Skeletal muscle cell (primary cell): ENCODE results near the gene DUSP1.

Experiments
- DNase-seq: peaks from one replicate; pipeline ENCODE4 v3.0.0-alpha.2; 2010; ENCODE audit warnings: low read depth
- H3K4me3 ChIP-seq: 2 replicates; pipeline ENCODE4 v1.5.1; 2011; ENCODE audit warnings: low read depth, mild to moderate bottlenecking, control low read depth, low read length, moderate library complexity

Gene DUSP1

GRCh38 chr5:172730981-172731679, 39.9 kb downstream of the DUSP1 start:
- no peak overlapping the region for H3K4me3 ChIP-seq
- DNase-seq: no peak

GRCh38 chr5:172730222-172730621, 40.8 kb downstream of the DUSP1 start:
- DNase-seq: no peak
- H3K4me3 ChIP-seq: no peak overlapping the region

- H3K4me3 ChIP-seq: no peak overlapping the region
- no peak for DNase-seq
Measured at GRCh38 chr5:172729588-172729987, 41.4 kb downstream of the DUSP1 start.

- no peak overlapping the region for H3K4me3 ChIP-seq
- DNase-seq: no peak
Measured at GRCh38 chr5:172728481-172729241, 42.3 kb downstream of the DUSP1 start.

- H3K4me3 ChIP-seq: no peak overlapping the region
- no peak for DNase-seq
Measured at GRCh38 chr5:172727551-172727950, 43.4 kb downstream of the DUSP1 start.

GRCh38 chr5:172726966-172727365, 44.0 kb downstream of the DUSP1 start:
- DNase-seq: no peak
- H3K4me3 ChIP-seq: no peak overlapping the region

GRCh38 chr5:172725785-172726184, 45.2 kb downstream of the DUSP1 start:
- no peak for DNase-seq
- no peak overlapping the region for H3K4me3 ChIP-seq

DNA sequence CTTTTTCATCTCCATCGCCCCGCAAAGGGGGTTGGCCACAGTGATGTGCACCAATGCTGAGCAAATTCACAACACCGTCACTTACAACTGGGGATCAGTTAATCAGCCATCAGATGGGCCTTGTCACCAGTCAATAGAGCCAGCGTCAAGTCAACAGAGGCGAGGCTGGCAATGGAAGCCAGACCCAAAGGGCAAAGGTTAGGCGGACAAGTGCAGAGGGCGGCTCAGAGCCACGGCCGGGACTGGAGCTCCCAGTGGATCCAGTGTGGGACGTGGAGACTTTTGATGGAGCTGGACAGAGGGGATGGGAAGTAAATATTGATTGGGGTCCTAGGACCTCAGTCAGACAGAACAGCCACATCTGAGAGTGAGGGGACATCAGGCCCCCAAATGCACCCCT, 45.7 kb downstream of the DUSP1 start:
- DNase-seq: no peak

GRCh38 chr5:172724242-172725183, 46.5 kb downstream of the DUSP1 start:
- no peak for DNase-seq
- H3K4me3 ChIP-seq: no peak overlapping the region

More for the DNA sequence above, 45.7 kb downstream of the DUSP1 start:
- H3K4me3 ChIP-seq: no peak overlapping the region

DNA sequence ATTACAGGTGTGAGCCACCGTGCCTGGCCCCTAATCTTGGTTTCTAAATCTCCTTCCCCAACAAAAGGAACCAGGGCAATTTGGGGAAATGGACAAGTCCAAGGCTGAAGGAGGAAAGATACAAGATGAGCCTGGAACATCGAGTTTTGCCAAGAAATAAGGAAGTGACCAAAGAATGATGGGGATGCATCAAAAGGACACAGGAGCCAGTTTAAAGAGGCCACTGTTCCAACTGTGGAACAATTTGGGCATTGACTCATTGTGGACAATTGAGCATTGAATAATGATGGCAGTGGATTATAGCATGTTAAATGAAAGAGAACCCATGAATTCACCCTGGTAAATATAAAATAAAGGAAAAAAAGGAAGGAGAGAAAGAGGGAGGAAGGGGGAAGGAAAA, 47.5 kb downstream of the DUSP1 start:
- no peak for DNase-seq
- no peak overlapping the region for H3K4me3 ChIP-seq

- no peak overlapping the region for H3K4me3 ChIP-seq
Measured at GRCh38 chr5:172722327-172722815, 48.6 kb downstream of the DUSP1 start.

GRCh38 chr5:172721455-172722326, 49.3 kb downstream of the DUSP1 start:
- H3K4me3 ChIP-seq: no peak overlapping the region
- DNase-seq: no peak

More at GRCh38 chr5:172722327-172722815, 48.6 kb downstream of the DUSP1 start:
- DNase-seq: no peak

- H3K4me3 ChIP-seq: no peak overlapping the region
- DNase-seq: no peak
Measured at GRCh38 chr5:172720655-172721054, 50.3 kb downstream of the DUSP1 start.

- DNase-seq: no peak
- H3K4me3 ChIP-seq: no peak overlapping the region
Measured at GRCh38 chr5:172719211-172719610, 51.8 kb downstream of the DUSP1 start.

DNA sequence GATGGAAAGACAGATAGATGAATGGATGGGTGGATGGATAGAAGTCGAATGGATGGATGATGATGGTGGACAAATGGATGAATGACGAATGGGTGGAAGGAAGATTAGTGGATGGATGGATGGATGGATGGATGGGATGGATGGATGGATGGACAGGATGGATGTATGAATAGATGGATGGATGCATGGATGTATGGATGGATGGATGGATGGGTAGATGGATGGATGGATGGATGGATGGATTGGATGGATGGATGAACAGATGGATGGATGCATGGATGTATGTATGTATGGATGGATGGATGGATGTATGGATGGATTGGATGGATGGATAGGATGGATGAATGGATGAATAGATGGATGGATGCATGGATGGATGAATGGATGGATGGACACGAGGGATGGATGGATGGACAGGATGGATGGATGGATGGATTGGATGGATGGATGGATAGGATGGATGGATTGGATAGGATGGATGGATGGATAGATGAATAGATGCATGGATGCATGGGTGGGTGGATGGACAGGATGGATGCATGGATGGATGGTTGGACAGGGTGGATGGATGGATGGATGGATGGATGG, 52.4 kb downstream of the DUSP1 start:
- DNase-seq: no peak
- no peak overlapping the region for H3K4me3 ChIP-seq
